Hepatocyte (in vitro differentiated cells): ENCODE results near the gene IKZF4. TPM values are rescaled to one million over a fixed set of nuclear protein-coding genes. Genes with fewer than 3 reads are reported as not detected.
A peak's percentile ranks its signal among the peaks of the same experiment; 100 is the strongest.

ENCODE experiments used
- DNase-seq: peaks from one replicate; pipeline ENCODE4 v3.0.0-alpha.2; 2016; ENCODE audit warnings: low spot score
- H2AFZ ChIP-seq: fragments of 200-600 bp; sonication (generic); 2 replicates; pipeline ENCODE4 v1.6.0; 2016; ENCODE audit warnings: antibody characterized with exemption, mild to moderate bottlenecking
- H3K27ac ChIP-seq: fragments of 200-600 bp; sonication (generic); 2 replicates; pipeline ENCODE4 v1.5.1; 2016; ENCODE audit warnings: mild to moderate bottlenecking
- H3K27me3 ChIP-seq: fragments of 200-600 bp; sonication (generic); 2 replicates; pipeline ENCODE4 v1.6.1; 2016
- H3K36me3 ChIP-seq: fragments of 200-600 bp; sonication (generic); replicated peaks from 2 replicates; pipeline ENCODE4 v1.5.1; 2016; ENCODE audit warnings: low read depth; ENCODE audit not compliant: insufficient read depth
- H3K4me1 ChIP-seq: fragments of 200-600 bp; sonication (generic); 2 replicates; pipeline ENCODE4 v1.5.1; 2016; ENCODE audit warnings: mild to moderate bottlenecking, moderate library complexity; ENCODE audit not compliant: insufficient read depth
- H3K4me2 ChIP-seq: fragments of 200-600 bp; sonication (generic); 2 replicates; pipeline ENCODE4 v1.6.0; 2016
- H3K4me3 ChIP-seq: fragments of 200-600 bp; sonication (generic); 2 replicates; pipeline ENCODE4 v1.5.1; 2016; ENCODE audit warnings: mild to moderate bottlenecking
- H3K79me2 ChIP-seq: fragments of 200-600 bp; sonication (generic); 2 replicates; pipeline ENCODE4 v1.6.0; 2017; ENCODE audit warnings: mild to moderate bottlenecking
- H3K9me2 ChIP-seq: fragments of 200-600 bp; sonication (generic); replicated peaks from 2 replicates; pipeline ENCODE4 v1.6.0; 2017; ENCODE audit warnings: mild to moderate bottlenecking; ENCODE audit not compliant: insufficient read depth
- H3K9me3 ChIP-seq: fragments of 200-600 bp; sonication (generic); 2 replicates; pipeline ENCODE4 v1.5.1; 2016; ENCODE audit warnings: low read depth, mild to moderate bottlenecking
- H4K20me1 ChIP-seq: fragments of 200-600 bp; sonication (generic); 2 replicates; pipeline ENCODE4 v1.6.0; 2016; ENCODE audit warnings: mild to moderate bottlenecking; ENCODE audit not compliant: insufficient read depth, poor library complexity, severe bottlenecking
- CTCF ChIP-seq: fragments of 200-600 bp; sonication (generic); IDR thresholded peaks from 2 replicates; pipeline ENCODE4 v1.5.1; 2016; ENCODE audit warnings: antibody characterized with exemption, mild to moderate bottlenecking; ENCODE audit not compliant: poor library complexity
- EZH2 ChIP-seq: fragments of 200-600 bp; sonication (generic); IDR thresholded peaks from 2 replicates; pipeline ENCODE4 v1.6.1; 2016; ENCODE audit warnings: antibody characterized with exemption, mild to moderate bottlenecking, borderline replicate concordance
- EZH2phosphoT487 ChIP-seq: fragments of 200-600 bp; sonication (generic); IDR thresholded peaks from one replicate; pipeline ENCODE4 v1.6.1; 2018; ENCODE audit warnings: antibody characterized with exemption, mild to moderate bottlenecking, low read depth, moderate library complexity; ENCODE audit not compliant: unreplicated experiment, severe bottlenecking
- WGBS: methylation state at CpG from one replicate; pipeline ENCODE4 v1.1.6; 2016; ENCODE audit warnings: low lambda C conversion rate; ENCODE audit errors: missing lambda C conversion rate; 5-methylcytosine and 5-hydroxymethylcytosine counted together
- polyA plus RNA-seq: library from polyadenylated mRNA; unstranded; fragments of >200 nt; fragmentation: Nextera tagmentation; extraction: Ambion mirVana; gene quantifications from 2 replicates; pipeline ENCODE4 v1.2.1, GENCODE V29; 2016
- total RNA-seq: library from RNA; depleted of rRNA; stranded (reverse); fragments of >200 nt; gene quantifications from 2 replicates; pipeline ENCODE4 v1.2.3, GENCODE V29; 2014

The IKZF4 gene
- total and polyA plus RNA-seq, 2 experiments from 2014 or later: 1.6 to 5.3 TPM

GRCh38 chr12:56078931-56079722 is 58.3 kb downstream of the IKZF4 start:
- Histone ChIP-seq H3K79me2 (peaks cover 23% of the 10 kb centered on the region), H3K9me3 (no peaks in the 10 kb centered on the region), H3K36me3 (no peaks in the 10 kb centered on the region), H3K4me3 (peak overlapping the region; percentile 52), H4K20me1 (no peaks in the 10 kb centered on the region), H3K27me3 (no peaks in the 10 kb centered on the region), H3K4me2 (peak overlapping the region; percentile 86), H3K4me1 (no peaks in the 10 kb centered on the region), H3K9me2 (no peaks in the 10 kb centered on the region), H2AFZ (peak overlapping the region; percentile 82), H3K27ac (peak overlapping the region; percentile 99)
- peak; percentile 60 for TF ChIP-seq CTCF
- no peak for TF ChIP-seq EZH2
- 2% methylated on average over 45 of the region's 50 CpGs for WGBS
- peak; percentile 93 for DNase-seq

- Histone ChIP-seq H3K4me2 (peak within 1 kb of the TSS; percentile 86), H3K27ac (peak within 1 kb of the TSS; percentile 99), H3K79me2 (peaks cover 30% of the 10 kb centered on the region), H3K4me3 (peak within 1 kb of the TSS; percentile 52), H4K20me1 (no peaks in the 10 kb centered on the region), H3K9me3 (no peaks in the 10 kb centered on the region), H3K9me2 (no peaks in the 10 kb centered on the region), H3K27me3 (no peaks in the 10 kb centered on the region), H2AFZ (peak within 1 kb of the TSS; percentile 82), H3K4me1 (no peaks in the 10 kb centered on the region), H3K36me3 (no peaks in the 10 kb centered on the region)
- under 1% methylated on average over 43 of the region's 59 CpGs for WGBS
- no peak for TF ChIP-seq EZH2phosphoT487
- no peak for TF ChIP-seq CTCF
- TF ChIP-seq EZH2: no peak
- DNase-seq: peak; percentile 94
These were observed 59.1 kb downstream of the IKZF4 start, which contains the start of gene ERBB3 for GRCh38 chr12:56079723-56080555. Gene ERBB3 (plus strand): TSS chr12:56080165. CDS start chr12:56080301, 136 bp downstream.

- TF ChIP-seq EZH2 (no peak), CTCF (peak; percentile 3)
- Histone ChIP-seq H3K27ac (peak overlapping the region; percentile 99), H3K79me2 (peaks cover 36% of the 10 kb centered on the region), H3K27me3 (no peaks in the 10 kb centered on the region), H3K36me3 (no peaks in the 10 kb centered on the region), H3K4me3 (peak overlapping the region; percentile 52), H3K4me2 (peak overlapping the region; percentile 86), H2AFZ (no peak overlapping the region), H3K9me2 (no peaks in the 10 kb centered on the region), H4K20me1 (no peaks in the 10 kb centered on the region), H3K9me3 (no peaks in the 10 kb centered on the region), H3K4me1 (no peaks in the 10 kb centered on the region)
- WGBS: 3% methylated on average over 9 of the region's 20 CpGs
- peak; percentile 89 for DNase-seq
These were observed 59.8 kb downstream of the IKZF4 start for GRCh38 chr12:56080556-56081138.
